Endothelial cell of umbilical vein (primary cell): ENCODE measurements around the gene SPINK5.

Source experiments
- EZH2 ChIP-seq: IDR thresholded peaks from 2 replicates; pipeline ENCODE4 v1.6.1; 2012; ENCODE audit warnings: borderline replicate concordance, low read depth, mild to moderate bottlenecking, moderate library complexity, low read length, inconsistent platforms; ENCODE audit not compliant: severe bottlenecking
- GATA2 ChIP-seq: IDR thresholded peaks from 2 replicates; pipeline ENCODE4 v1.7.0; 2011; ENCODE audit warnings: low read depth, mild to moderate bottlenecking, moderate library complexity, mixed read lengths, low read length; ENCODE audit not compliant: insufficient read length, insufficient read depth
- JUN ChIP-seq: IDR thresholded peaks from 2 replicates; pipeline ENCODE4 v1.6.1; 2011; ENCODE audit warnings: borderline replicate concordance, low read depth; ENCODE audit not compliant: insufficient read length, insufficient read depth
- MYC ChIP-seq: IDR thresholded peaks from one replicate; pipeline ENCODE4 v1.6.1; 2011; ENCODE audit warnings: mild to moderate bottlenecking, low read depth, low read length
- POLR2A ChIP-seq: IDR thresholded peaks from 2 replicates; pipeline ENCODE4 v1.6.1; 2012; ENCODE audit warnings: low read depth, mild to moderate bottlenecking, control low read depth, low read length
- POLR2AphosphoS5 ChIP-seq: IDR thresholded peaks from 2 replicates; pipeline ENCODE4 v1.6.1; 2012; ENCODE audit warnings: low read depth, mild to moderate bottlenecking, control low read depth, low read length, moderate library complexity; ENCODE audit not compliant: insufficient read depth
- TF ChIP-seq, protein P1 (sequence below), 2 donors: IDR thresholded peaks; 1 replicate in 1 of 2; 2 replicates in 1 of 2; pipeline ENCODE4 v1.5.1; 2011; ENCODE audit warnings: low read length in 2 of 2, mild to moderate bottlenecking in 2 of 2, moderate library complexity in 2 of 2, control low read depth in 1 of 2, inconsistent platforms in 1 of 2, low read depth in 1 of 2; ENCODE audit not compliant: insufficient read depth in 1 of 2; ENCODE audit errors: extremely low read depth in 1 of 2
- TF ChIP-seq, protein P2 (sequence below): IDR thresholded peaks from 2 replicates; pipeline ENCODE4 v1.6.1; 2011; ENCODE audit not compliant: insufficient read depth, insufficient read length

DNA sequence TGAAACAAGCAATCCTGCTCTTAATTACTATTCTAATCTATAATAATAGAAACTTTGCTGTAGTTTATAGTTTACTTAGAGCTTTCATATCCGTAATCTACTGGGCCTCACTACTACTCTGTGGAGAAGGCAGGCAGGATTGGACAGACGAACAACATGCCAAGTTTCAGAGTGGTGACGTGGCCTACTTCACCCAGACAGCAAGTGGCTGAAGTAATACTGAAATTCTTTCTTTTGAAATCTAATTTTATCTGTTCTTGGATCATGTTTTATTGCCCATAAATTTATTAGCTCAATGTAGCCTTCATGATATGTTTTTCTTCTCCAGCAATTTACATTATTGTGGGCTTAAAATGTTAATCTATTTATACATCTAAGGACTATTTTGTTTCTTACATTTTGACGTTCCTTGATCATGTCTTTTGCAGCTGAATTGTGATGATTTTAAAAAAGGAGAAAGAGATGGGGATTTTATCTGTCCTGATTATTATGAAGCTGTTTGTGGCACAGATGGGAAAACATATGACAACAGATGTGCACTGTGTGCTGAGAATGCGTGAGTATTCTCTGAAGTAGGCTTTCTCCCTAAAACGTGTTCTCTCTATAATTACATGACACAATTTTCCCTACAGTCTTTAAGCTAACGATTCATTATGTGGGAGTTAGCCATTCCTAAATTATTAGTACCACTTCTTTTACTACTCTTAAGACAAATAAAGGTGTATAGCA lies 22.4 kb downstream of the SPINK5 start:
- TF ChIP-seq, protein P1, sequence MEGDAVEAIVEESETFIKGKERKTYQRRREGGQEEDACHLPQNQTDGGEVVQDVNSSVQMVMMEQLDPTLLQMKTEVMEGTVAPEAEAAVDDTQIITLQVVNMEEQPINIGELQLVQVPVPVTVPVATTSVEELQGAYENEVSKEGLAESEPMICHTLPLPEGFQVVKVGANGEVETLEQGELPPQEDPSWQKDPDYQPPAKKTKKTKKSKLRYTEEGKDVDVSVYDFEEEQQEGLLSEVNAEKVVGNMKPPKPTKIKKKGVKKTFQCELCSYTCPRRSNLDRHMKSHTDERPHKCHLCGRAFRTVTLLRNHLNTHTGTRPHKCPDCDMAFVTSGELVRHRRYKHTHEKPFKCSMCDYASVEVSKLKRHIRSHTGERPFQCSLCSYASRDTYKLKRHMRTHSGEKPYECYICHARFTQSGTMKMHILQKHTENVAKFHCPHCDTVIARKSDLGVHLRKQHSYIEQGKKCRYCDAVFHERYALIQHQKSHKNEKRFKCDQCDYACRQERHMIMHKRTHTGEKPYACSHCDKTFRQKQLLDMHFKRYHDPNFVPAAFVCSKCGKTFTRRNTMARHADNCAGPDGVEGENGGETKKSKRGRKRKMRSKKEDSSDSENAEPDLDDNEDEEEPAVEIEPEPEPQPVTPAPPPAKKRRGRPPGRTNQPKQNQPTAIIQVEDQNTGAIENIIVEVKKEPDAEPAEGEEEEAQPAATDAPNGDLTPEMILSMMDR (IDR thresholded peaks at IDR 0.05; ENCODE audit: extremely low read depth in 1 of 2, insufficient read depth in 1 of 2, low read depth in 1 of 2, low read length in 2 of 2), result no peak
- TF ChIP-seq POLR2AphosphoS5 (no peak), POLR2A (no peak), EZH2 (no peak), JUN (no peak), MYC (no peak), GATA2 (no peak)
- TF ChIP-seq, protein P2, sequence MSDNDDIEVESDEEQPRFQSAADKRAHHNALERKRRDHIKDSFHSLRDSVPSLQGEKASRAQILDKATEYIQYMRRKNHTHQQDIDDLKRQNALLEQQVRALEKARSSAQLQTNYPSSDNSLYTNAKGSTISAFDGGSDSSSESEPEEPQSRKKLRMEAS, result no peak
